Naive thymus-derived CD4-positive, alpha-beta T cell (primary cell): ENCODE results near the gene SCN8A. TPM values are rescaled to one million over a fixed set of nuclear protein-coding genes. Genes with fewer than 3 reads are reported as not detected.

Experiments used
- ATAC-seq: fragments of 150-1000 bp; cut with Tn5 transposase; 2 replicates; pipeline ENCODE4 v1.10.0; 2021; ENCODE audit warnings: mild to moderate bottlenecking, moderate library complexity
- CTCF ChIA-PET: fragments of 350-600 bp; sonication (Branson Sonifier 250); formaldehyde crosslinking; loops from one replicate; lab custom pipeline; 2021; ENCODE audit warnings: antibody characterized with exemption; lab: Charles Lee
- POLR2A ChIA-PET: fragments of 350-600 bp; sonication (Branson Sonifier 250); formaldehyde crosslinking; loops from one replicate; lab custom pipeline; 2021; ENCODE audit warnings: antibody characterized with exemption, inconsistent platforms; lab: Charles Lee
- DNase-seq, 9 donors: peaks; one replicate each; pipeline versions ENCODE4 v3.0.0 to v3.0.0-alpha.2; 2020 to 2022; ENCODE audit warnings: mixed read lengths in 1 of 9
- H3K27ac ChIP-seq: one replicate; pipeline ENCODE4 v1.7.0; 2013; ENCODE audit warnings: mild to moderate bottlenecking, low read depth, low read length, moderate library complexity
- H3K27me3 ChIP-seq, 2 donors: one replicate each; pipeline ENCODE4 v1.7.0; 2013; ENCODE audit warnings: low read length in 2 of 2, mild to moderate bottlenecking in 2 of 2, moderate library complexity in 2 of 2; ENCODE audit not compliant: control insufficient read depth in 2 of 2, insufficient read depth in 2 of 2
- H3K36me3 ChIP-seq, 3 experiments: 1 replicate in 2 of 3; 2 replicates in 1 of 3; pipeline ENCODE4 v1.7.0; 2013; ENCODE audit warnings: low read length in 3 of 3, mild to moderate bottlenecking in 3 of 3, moderate library complexity in 1 of 3; ENCODE audit not compliant: insufficient read depth in 3 of 3, control insufficient read depth in 2 of 3
- H3K4me1 ChIP-seq, 2 donors: one replicate each; pipeline ENCODE4 v1.7.0; 2013; ENCODE audit warnings: low read length in 2 of 2, mild to moderate bottlenecking in 2 of 2, moderate library complexity in 1 of 2; ENCODE audit not compliant: control insufficient read depth in 2 of 2, insufficient read depth in 2 of 2
- H3K4me3 ChIP-seq: 2 replicates; pipeline ENCODE4 v1.7.0; 2013; ENCODE audit warnings: mild to moderate bottlenecking, low read length
- H3K9me3 ChIP-seq, 3 experiments: 1 replicate in 2 of 3; 2 replicates in 1 of 3; pipeline ENCODE4 v1.7.0; 2013; ENCODE audit warnings: low read length in 3 of 3; ENCODE audit not compliant: control insufficient read depth in 2 of 3
- H3K27ac Mint-ChIP-seq, 9 donors: one replicate each; pipeline ENCODE4 v1.8.0; 2020 to 2022; ENCODE audit warnings: mixed read lengths in 9 of 9, mild to moderate bottlenecking in 8 of 9, moderate library complexity in 5 of 9, inconsistent platforms in 2 of 9
- H3K27me3 Mint-ChIP-seq, 5 donors: one replicate each; pipeline ENCODE4 v1.8.0; 2021 to 2022; ENCODE audit warnings: mixed read lengths in 5 of 5, mild to moderate bottlenecking in 1 of 5
- H3K36me3 Mint-ChIP-seq, 5 donors: one replicate each; pipeline ENCODE4 v1.8.0; 2020 to 2022; ENCODE audit warnings: mixed read lengths in 5 of 5, mild to moderate bottlenecking in 3 of 5, inconsistent platforms in 1 of 5
- H3K4me1 Mint-ChIP-seq, 7 donors: one replicate each; pipeline ENCODE4 v1.8.0; 2020 to 2022; ENCODE audit warnings: mixed read lengths in 7 of 7, mild to moderate bottlenecking in 3 of 7, inconsistent platforms in 1 of 7
- H3K4me3 Mint-ChIP-seq, 10 donors: one replicate each; pipeline ENCODE4 v1.8.0; 2020 to 2022; ENCODE audit warnings: mild to moderate bottlenecking in 10 of 10, mixed read lengths in 10 of 10, moderate library complexity in 6 of 10, inconsistent platforms in 2 of 10
- H3K9me3 Mint-ChIP-seq, 11 donors: one replicate each; pipeline ENCODE4 v1.8.0; 2020 to 2022; ENCODE audit warnings: mixed read lengths in 11 of 11, mild to moderate bottlenecking in 4 of 11, inconsistent platforms in 1 of 11, moderate library complexity in 1 of 11
- intact Hi-C, 2 donors: fragments of 100-400 bp; cut with micrococcal nuclease; formaldehyde crosslinking; loops; one replicate each; pipeline ENCODE4 v1.15.1; 2023
- polyA plus RNA-seq, 2 donors: library from polyadenylated mRNA; unstranded; fragments of 300-500 nt; fragmentation: Illumina TruSeq; gene quantifications; one replicate each; pipeline ENCODE4 v1.2.3, GENCODE V29; 2021
- total RNA-seq, 6 experiments: library from RNA in 5 of 6; stranded (reverse) in 5 of 6; gene quantifications; 1 replicate in 5 of 6; 2 replicates in 1 of 6; pipeline ENCODE4 v1.2.3 and lab custom pipeline; 2021 to 2026

The SCN8A gene
- total and polyA plus RNA-seq, 7 experiments from 2014 or later = 0.01 to 1.1 (median 0.33) TPM

- intact Hi-C loops = no loop called here
- H3K27me3 Mint-ChIP-seq = peaks cover 12 to 19% (median 15%) of the 10 kb centered on the region in 5 donors
- ChIA-PET CTCF (no interaction called here), POLR2A (no interaction called here)
- no peaks in the 10 kb centered on the region for H3K4me1 ChIP-seq
- peaks cover 0 to 14% (median 7%) of the 10 kb centered on the region in 11 donors for H3K9me3 Mint-ChIP-seq
- no peaks in the 10 kb centered on the region for H3K36me3 ChIP-seq
- no peak overlapping the region for H3K4me3 Mint-ChIP-seq
- no peak for DNase-seq
- H3K36me3 Mint-ChIP-seq = peaks cover 0 to 6% (median 4%) of the 10 kb centered on the region in 5 donors
- ATAC-seq = no peak
- no peak overlapping the region for H3K27ac ChIP-seq
- H3K27ac Mint-ChIP-seq = no peak overlapping the region
- no peaks in the 10 kb centered on the region for H3K9me3 ChIP-seq
- H3K4me1 Mint-ChIP-seq = no peaks in the 10 kb centered on the region
- no peak overlapping the region for H3K4me3 ChIP-seq
- peaks cover 0 to 4% of the 10 kb centered on the region in 2 donors for H3K27me3 ChIP-seq
Observed at GRCh38 chr12:51620448-51620847, 29.4 kb downstream of the SCN8A start.

- Histone ChIP-seq H3K36me3 (no peaks in the 10 kb centered on the region), H3K4me3 (no peak overlapping the region), H3K27me3 (peaks cover 0 to 4% of the 10 kb centered on the region in 2 donors), H3K4me1 (no peaks in the 10 kb centered on the region), H3K27ac (no peak overlapping the region), H3K9me3 (no peaks in the 10 kb centered on the region)
- ChIA-PET CTCF (no interaction called here), POLR2A (no interaction called here)
- Mint-ChIP-seq H3K36me3 (peaks cover 0 to 6% (median 4%) of the 10 kb centered on the region in 5 donors), H3K4me3 (no peak overlapping the region), H3K27me3 (peaks cover 15 to 26% (median 17%) of the 10 kb centered on the region in 5 donors), H3K9me3 (peaks cover 0 to 14% (median 7%) of the 10 kb centered on the region in 11 donors), H3K27ac (no peak overlapping the region), H3K4me1 (no peaks in the 10 kb centered on the region)
- no peak for DNase-seq
- intact Hi-C loops = no loop called here
- no peak for ATAC-seq
Observed at GRCh38 chr12:51621156-51621922, 30.3 kb downstream of the SCN8A start.

GRCh38 chr12:51622564-51622963 lies 31.5 kb downstream of the SCN8A start:
- peaks cover 6 to 19% (median 10%) of the 10 kb centered on the region in 5 donors for H3K27me3 Mint-ChIP-seq
- H3K36me3 ChIP-seq = no peaks in the 10 kb centered on the region
- H3K4me3 ChIP-seq = no peak overlapping the region
- no peak for DNase-seq
- H3K4me1 Mint-ChIP-seq = no peaks in the 10 kb centered on the region
- no peaks in the 10 kb centered on the region for H3K9me3 ChIP-seq
- ChIA-PET POLR2A (no interaction called here), CTCF (interaction anchor here (0.6 kb wide), 1 partner anchor 90 kb away, joined by 3 read pairs; no protein-coding TSS in a partner anchor)
- no peak for ATAC-seq
- peaks cover 0 to 6% (median 3%) of the 10 kb centered on the region in 11 donors for H3K9me3 Mint-ChIP-seq
- intact Hi-C loops = no loop called here
- H3K4me3 Mint-ChIP-seq = no peak overlapping the region
- H3K36me3 Mint-ChIP-seq = peaks cover 0 to 5% (median 0%) of the 10 kb centered on the region in 5 donors
- H3K27ac ChIP-seq = no peak overlapping the region
- no peak overlapping the region for H3K27ac Mint-ChIP-seq
- H3K4me1 ChIP-seq = no peaks in the 10 kb centered on the region
- H3K27me3 ChIP-seq = peaks cover 0 to 4% of the 10 kb centered on the region in 2 donors

- Histone ChIP-seq H3K36me3 (no peaks in the 10 kb centered on the region), H3K4me3 (no peak overlapping the region), H3K9me3 (no peaks in the 10 kb centered on the region), H3K27ac (no peak overlapping the region), H3K27me3 (no peaks in the 10 kb centered on the region), H3K4me1 (no peaks in the 10 kb centered on the region)
- no peak overlapping the region for H3K27ac Mint-ChIP-seq
- H3K4me1 Mint-ChIP-seq = no peaks in the 10 kb centered on the region
- ATAC-seq = no peak
- intact Hi-C loops = no loop called here
- no peaks in the 10 kb centered on the region for H3K9me3 Mint-ChIP-seq
- H3K36me3 Mint-ChIP-seq = no peaks in the 10 kb centered on the region
- peaks cover 3 to 26% (median 21%) of the 10 kb centered on the region in 5 donors for H3K27me3 Mint-ChIP-seq
- POLR2A ChIA-PET = no interaction called here
- DNase-seq = no peak
- no peak overlapping the region for H3K4me3 Mint-ChIP-seq
- CTCF ChIA-PET = no interaction called here
Observed at GRCh38 chr12:51625370-51625769, 34.3 kb downstream of the SCN8A start.

GRCh38 chr12:51626115-51626514 lies 35.1 kb downstream of the SCN8A start:
- POLR2A ChIA-PET = no interaction called here
- Histone ChIP-seq H3K9me3 (no peaks in the 10 kb centered on the region), H3K27me3 (no peaks in the 10 kb centered on the region), H3K27ac (no peak overlapping the region), H3K4me3 (no peak overlapping the region), H3K36me3 (no peaks in the 10 kb centered on the region), H3K4me1 (no peaks in the 10 kb centered on the region)
- no peak for ATAC-seq
- intact Hi-C loops = no loop called here
- no peaks in the 10 kb centered on the region for H3K9me3 Mint-ChIP-seq
- H3K27me3 Mint-ChIP-seq = peaks cover 6 to 32% (median 27%) of the 10 kb centered on the region in 5 donors
- no peak for DNase-seq
- H3K4me1 Mint-ChIP-seq = no peaks in the 10 kb centered on the region
- H3K4me3 Mint-ChIP-seq = no peak overlapping the region
- CTCF ChIA-PET = no interaction called here
- H3K36me3 Mint-ChIP-seq = no peaks in the 10 kb centered on the region
- H3K27ac Mint-ChIP-seq = no peak overlapping the region

GRCh38 chr12:51626629-51627028 lies 35.6 kb downstream of the SCN8A start:
- DNase-seq = no peak
- no peak overlapping the region for H3K4me3 ChIP-seq
- intact Hi-C loops = no loop called here
- ChIA-PET POLR2A (no interaction called here), CTCF (interaction anchor here (0.6 kb wide), 1 partner anchor 188 kb away, joined by 3 read pairs; no protein-coding TSS in a partner anchor)
- ATAC-seq = no peak
- H3K36me3 ChIP-seq = no peaks in the 10 kb centered on the region
- no peaks in the 10 kb centered on the region for H3K4me1 ChIP-seq
- H3K27ac Mint-ChIP-seq = peak overlapping the region in 1 of 9 donors; percentile 5
- no peak overlapping the region for H3K4me3 Mint-ChIP-seq
- no peak overlapping the region for H3K27ac ChIP-seq
- H3K9me3 ChIP-seq = no peaks in the 10 kb centered on the region
- no peaks in the 10 kb centered on the region for H3K27me3 ChIP-seq
- no peaks in the 10 kb centered on the region for H3K4me1 Mint-ChIP-seq
- H3K36me3 Mint-ChIP-seq = no peaks in the 10 kb centered on the region
- H3K27me3 Mint-ChIP-seq = peaks cover 6 to 32% (median 25%) of the 10 kb centered on the region in 5 donors
- no peaks in the 10 kb centered on the region for H3K9me3 Mint-ChIP-seq
